Activated CD8-positive, alpha-beta memory T cell treated with anti-CD3 and anti-CD28 coated beads for 24 hours (primary cell): ENCODE data around the gene FAAP100.
"Not testable (repeated sequence)": the region's sequence is repeated elsewhere in the genome, so short reads cannot be mapped to it uniquely, and the experiment has no call there.

Source experiments
- DNase-seq: peaks from one replicate; pipeline ENCODE4 v3.0.0-alpha.2; 2020

The FAAP100 gene

DNA sequence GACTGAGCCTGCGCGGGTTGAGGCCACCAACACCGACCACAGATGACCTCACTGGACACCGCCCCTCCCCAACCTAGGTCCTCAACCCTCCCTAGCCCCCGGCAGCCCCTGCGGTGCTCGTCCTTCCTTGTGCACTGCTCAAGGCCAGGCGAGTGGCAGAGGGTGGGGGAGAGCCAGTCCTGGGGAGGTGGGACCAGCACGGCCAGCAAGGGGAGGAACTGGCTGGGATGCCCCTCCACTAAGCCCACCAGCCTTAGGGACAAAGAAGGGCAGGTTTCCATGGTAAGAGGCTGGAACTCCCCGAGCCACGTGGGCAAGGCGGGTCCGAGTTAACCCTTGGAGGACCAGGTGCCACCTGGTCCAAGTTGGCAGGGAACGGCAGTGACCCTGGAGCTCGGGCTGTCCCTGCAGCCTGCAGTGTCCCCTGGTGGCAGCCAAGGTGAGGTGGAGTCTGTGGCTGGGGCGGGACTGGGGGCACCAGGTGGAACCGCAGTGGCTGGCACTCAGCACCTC, 14.8 kb downstream of the FAAP100 start:
- DNase-seq = no peak

DNA sequence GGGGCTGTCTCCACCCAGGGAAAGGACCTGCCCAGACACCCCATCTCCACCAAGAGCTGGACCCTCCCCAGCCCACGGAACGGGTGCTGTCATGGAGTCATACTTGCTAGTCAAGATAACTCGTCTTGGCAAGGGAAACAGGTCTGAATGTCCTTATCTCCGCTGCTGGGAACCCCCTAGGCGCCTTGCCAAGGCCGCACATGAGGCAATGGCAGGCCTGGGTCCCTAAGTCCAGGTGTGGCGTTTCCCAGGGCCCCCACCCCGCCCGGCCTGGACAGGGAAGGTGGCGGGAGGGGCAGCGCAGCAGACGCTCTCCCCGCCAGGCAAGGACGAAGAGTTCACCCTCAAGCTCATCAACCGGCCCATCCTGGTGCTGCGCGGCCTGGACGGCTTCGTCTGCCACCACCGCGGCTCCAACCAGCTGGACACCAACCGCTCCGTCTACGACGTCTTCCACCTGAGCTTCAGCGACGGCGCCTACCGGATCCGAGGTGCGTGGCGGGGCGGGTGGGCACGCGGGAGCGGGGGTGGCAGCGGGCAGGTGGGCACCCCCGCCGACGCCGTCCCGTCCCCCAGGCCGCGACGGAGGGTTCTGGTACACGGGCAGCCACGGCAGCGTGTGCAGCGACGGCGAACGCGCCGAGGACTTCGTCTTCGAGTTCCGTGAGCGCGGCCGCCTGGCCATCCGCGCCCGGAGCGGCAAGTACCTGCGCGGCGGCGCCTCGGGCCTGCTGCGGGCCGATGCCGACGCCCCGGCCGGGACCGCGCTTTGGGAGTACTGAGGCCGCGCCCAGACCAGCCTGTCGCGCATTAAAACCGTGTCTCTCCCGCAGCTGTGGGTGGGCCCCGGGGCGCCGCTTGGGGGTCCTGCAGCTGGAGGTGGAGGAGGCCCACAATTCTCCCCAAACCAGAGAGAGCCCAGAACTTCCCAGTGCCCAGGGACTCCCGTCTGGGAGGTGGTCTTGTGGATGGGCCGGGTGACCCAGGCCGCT, 15.6 kb downstream of the FAAP100 start:
- no peak for DNase-seq

- no peak for DNase-seq
Measured at GRCh38 chr17:81535480-81536298, 16.5 kb downstream of the FAAP100 start.

DNA sequence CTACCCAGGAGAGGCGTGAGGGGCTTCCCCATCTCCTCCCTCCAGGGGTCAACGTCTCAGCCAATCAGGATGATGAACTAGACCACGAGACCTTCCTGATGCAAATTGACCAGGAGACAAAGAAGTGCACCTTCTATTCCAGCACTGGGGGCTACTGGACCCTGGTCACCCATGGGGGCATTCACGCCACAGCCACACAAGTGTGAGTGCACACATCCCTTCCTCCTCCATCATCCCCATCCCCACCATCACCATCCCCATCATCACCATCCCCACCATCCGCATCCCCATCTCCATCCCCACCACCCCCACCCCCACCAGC, 17.2 kb downstream of the FAAP100 start:
- DNase-seq = no peak

GRCh38 chr17:81534157-81535006, 17.8 kb downstream of the FAAP100 start:
- DNase-seq = no peak

DNA sequence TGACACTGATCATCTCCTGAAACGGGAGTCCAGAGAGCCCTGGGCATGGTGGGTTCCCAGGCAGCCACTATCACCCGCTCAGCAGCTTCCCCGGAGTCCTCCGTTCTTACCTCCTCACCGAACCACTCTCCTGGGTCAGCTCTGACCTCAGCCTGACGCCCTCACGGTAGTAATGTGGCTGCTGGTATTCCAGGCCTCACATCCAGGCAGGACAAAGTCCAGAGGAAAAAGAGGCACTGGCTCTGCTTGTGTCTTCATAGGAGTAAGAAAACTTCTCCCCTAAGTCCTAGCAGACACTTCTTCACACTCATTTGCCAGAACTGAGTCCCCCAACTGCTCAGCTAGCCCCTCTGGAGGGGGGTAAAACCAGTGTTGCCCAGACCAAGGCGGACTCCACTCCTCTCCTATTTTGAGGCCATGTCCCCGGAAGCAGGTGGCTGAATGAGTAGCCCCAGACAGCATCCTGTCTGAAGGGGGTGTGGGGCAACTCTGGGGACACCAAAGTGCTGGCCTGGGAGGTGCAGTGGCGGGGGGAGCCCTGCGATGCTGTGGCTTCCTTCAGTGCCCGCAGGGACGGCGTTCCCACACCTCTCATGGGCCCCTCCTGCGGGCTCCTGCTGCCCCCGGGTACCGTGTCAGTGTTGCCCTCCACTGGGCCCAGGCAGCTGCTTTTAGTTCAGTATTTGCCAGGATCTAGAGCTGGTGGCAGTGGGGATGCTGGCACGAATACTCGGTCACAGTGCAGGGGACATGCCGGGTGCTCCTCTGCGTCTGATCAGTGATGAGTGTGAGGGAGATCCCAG, 18.6 kb downstream of the FAAP100 start:
- DNase-seq = no peak

DNA sequence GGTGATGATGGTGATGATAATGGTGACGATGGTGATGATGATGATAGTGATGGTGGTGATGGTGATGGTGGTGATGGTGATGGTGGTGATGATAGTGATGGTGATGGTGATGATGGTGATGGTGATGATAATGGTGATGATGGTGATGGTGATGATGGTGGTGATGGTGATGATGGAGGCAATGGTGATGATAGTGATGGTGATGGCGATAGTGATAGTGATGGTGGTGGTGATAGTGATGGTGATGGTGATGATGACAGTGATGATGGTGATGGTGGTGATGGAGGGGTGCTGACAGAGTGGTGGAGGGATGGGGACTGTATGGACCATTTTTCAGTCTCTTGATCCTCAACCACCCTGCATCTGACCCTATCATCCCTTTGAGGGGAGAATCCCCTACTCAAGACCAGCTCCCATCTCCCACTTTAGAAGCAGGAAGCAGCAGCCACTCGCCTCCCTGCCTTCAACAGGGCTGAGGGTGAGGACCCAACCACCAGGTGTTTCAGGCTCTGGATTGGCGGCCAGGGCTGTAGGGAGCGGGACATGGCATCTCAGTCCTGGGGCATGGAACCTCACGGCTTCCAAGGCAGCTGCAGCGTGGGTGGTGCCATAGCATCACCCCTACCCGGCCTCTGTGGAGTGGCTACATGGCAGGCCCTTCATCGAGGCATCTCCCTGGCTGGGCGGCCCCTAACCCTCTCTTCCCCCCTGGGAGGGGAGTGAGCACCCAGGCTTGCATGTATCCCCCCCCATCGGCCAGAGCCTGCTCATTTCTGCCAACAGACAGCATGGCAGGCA, 19.5 kb downstream of the FAAP100 start:
- no peak for DNase-seq

DNA sequence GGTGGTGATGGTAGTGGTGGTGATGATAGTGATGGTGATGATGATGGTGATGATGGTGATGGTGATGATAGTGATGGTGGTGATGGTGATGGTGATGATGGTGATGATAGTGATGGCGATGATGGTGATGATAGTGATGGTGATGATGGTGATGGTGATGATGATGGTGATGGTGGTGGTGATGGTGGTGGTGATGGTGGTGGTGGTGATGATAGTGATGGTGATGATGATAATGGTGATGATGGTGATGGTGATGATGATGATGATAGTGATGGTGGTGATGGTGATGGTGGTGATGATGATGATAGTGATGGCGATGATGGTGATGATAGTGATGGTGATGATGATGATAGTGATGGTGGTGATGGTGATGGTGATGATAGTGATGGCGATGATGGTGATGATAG, 20.2 kb downstream of the FAAP100 start:
- not testable (repeated sequence) for DNase-seq

DNA sequence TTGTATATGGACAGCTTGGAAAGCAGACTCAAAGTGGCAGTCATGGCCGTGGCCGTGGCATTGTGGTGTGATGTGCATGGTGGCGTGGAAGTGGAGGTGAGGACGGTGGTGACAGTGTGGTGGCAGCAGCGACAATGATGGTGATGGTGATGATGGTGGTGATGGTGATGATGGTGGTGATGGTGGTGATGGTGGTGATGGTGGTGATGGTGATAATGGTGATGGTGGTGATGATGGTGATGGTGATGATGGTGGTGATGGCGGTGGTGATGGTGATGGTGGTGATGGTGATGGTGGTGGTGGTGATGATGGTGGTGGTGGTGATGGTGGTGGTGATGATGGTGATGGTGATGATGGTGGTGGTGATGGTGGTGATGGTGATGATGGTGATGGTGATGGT, 21.1 kb downstream of the FAAP100 start:
- DNase-seq = not testable (repeated sequence)

DNA sequence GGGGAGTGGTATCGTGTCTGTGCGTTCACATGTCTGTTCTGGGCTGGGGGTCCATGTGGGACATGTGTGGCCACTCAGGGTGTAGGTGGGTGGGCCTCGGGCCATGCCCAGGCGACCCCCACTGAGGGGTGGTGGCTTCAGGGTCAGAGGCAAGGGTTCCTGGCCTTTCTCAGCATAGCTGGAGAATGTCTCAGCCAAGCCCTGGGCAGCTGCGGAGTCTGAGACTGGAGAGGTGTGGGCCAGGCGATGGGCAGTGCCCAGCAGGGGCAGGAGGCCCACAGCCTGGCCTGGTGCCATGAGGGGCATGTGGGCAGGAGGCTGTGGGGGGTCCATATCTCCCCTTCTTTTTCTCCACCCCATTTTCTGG, 22.7 kb downstream of the FAAP100 start:
- no peak for DNase-seq

DNA sequence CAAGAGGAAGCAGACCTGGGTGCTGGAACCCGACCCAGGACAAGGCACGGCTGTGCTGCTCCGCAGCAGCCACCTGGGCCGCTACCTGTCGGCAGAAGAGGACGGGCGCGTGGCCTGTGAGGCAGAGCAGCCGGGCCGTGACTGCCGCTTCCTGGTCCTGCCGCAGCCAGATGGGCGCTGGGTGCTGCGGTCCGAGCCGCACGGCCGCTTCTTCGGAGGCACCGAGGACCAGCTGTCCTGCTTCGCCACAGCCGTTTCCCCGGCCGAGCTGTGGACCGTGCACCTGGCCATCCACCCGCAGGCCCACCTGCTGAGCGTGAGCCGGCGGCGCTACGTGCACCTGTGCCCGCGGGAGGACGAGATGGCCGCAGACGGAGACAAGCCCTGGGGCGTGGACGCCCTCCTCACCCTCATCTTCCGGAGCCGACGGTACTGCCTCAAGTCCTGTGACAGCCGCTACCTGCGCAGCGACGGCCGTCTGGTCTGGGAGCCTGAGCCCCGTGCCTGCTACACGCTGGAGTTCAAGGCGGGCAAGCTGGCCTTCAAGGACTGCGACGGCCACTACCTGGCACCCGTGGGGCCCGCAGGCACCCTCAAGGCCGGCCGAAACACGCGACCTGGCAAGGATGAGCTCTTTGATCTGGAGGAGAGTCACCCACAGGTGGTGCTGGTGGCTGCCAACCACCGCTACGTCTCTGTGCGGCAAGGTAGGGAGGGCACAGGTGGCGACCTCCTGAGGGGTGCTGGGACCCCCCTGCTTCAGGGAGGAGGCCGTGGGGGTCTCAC, 23.3 kb downstream of the FAAP100 start:
- DNase-seq = no peak

- DNase-seq = no peak
Measured at GRCh38 chr17:81528384-81528650, 23.8 kb downstream of the FAAP100 start.

DNA sequence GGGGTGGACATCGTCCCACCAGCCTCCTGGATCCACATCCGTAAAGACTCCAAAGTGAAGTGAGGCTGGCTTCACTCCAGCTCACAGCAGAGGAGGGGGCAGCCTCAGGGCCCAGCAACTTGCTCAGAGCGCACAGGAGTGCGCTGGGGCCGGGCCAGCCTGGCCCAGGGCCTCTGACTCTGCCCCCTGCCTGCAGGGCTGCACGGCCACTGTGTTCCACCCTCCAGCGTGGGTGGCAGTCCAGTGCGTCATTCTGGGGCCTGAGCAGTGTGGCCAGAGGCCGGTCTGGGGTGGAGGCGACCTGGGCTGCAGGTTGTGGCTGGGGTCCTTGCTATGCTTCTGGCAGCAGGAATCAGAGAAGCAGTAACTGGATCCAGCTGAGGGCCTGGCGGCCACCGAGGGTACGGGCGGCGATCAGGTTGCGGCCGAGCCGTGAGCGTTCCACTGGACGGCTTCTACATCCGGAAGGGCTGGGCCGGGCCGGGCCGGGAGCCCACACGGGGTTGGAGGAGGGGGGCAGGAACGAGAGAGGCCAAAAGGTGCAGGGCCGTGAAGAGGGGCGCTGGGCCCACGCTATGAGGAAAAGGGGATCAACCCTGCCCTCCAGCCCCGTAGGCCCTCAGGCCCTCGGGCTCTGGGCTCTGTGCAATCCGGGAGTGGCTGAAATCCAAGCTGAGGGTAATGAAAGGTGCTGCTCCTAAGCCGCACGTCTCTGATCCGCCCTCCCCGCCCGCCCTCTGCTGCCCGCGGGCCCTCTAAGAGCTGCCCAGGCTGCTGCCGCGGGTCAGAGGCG, 24.4 kb downstream of the FAAP100 start, which contains the start of gene FSCN2:
TSS of gene FSCN2 (plus strand) at position 787 of the 793 bp plus-strand sequence. CDS start 155 bp downstream, outside the sequence.
- DNase-seq = no peak

- no peak for DNase-seq
Measured at GRCh38 chr17:81526662-81527571, 25.2 kb downstream of the FAAP100 start.

DNA sequence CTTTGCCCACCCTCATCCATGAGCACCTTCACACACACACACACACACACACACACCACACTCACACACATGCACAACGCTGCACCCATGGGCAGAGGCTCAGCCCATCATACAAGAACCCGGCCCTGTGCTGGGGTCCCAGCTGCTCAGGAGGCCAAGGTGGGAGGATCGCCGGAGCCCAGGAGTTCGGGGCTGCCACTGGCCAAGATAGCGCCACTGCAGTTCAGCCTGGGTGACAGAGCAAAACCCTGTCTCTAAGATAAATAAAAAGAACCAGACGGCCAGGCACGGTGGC, 27.3 kb downstream of the FAAP100 start:
- no peak for DNase-seq

GRCh38 chr17:81524039-81524864, 27.9 kb downstream of the FAAP100 start:
- DNase-seq = no peak

DNA sequence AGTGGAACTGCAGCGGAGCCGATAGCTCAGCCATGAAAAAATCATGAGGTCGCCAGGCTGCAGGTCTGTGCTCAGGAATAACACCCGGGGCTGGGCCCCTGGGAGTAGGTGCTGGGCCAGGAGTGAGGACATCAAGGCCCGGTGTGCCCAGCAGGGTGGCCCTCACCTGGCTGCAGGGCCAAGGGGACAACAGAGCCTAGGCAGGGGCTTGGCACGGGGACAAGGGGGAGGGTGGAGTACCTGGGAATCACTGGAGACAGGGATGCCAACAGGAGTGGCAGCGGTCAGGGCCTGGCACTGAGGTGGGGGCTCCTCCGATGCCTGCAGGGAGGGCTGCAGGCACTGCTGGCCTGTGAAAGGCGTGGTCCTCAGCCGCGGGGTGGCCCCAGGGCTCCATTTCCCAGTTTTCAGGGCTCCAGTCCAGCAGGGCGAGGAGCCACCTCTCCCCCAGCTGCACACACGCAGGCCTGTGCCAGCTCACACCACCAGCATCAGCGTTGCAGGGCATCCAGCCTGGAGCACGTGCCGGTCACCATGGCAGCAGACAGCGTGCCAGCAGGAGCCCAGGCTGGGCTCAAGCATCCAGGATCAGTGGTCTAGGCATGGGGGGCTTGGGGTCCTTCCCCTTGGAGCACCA, 28.6 kb downstream of the FAAP100 start:
- DNase-seq = no peak
